GM12864 (cell line): ENCODE data around the gene SHISA2.

Experiments
- DNase-seq: peaks from one replicate; pipeline ENCODE4 v3.0.0-alpha.2; 2011; ENCODE audit warnings: low read depth
- H3K4me3 ChIP-seq: 2 replicates; pipeline ENCODE4 v1.5.1; 2011; ENCODE audit warnings: mild to moderate bottlenecking, low read depth, low read length, control low read depth
- TF ChIP-seq, protein P1 (sequence below): IDR thresholded peaks from 2 replicates; pipeline ENCODE4 v1.5.1; 2011; ENCODE audit warnings: low read depth, mild to moderate bottlenecking, moderate library complexity, low read length, control low read depth, inconsistent platforms; ENCODE audit errors: missing control alignments

SHISA2 gene

DNA sequence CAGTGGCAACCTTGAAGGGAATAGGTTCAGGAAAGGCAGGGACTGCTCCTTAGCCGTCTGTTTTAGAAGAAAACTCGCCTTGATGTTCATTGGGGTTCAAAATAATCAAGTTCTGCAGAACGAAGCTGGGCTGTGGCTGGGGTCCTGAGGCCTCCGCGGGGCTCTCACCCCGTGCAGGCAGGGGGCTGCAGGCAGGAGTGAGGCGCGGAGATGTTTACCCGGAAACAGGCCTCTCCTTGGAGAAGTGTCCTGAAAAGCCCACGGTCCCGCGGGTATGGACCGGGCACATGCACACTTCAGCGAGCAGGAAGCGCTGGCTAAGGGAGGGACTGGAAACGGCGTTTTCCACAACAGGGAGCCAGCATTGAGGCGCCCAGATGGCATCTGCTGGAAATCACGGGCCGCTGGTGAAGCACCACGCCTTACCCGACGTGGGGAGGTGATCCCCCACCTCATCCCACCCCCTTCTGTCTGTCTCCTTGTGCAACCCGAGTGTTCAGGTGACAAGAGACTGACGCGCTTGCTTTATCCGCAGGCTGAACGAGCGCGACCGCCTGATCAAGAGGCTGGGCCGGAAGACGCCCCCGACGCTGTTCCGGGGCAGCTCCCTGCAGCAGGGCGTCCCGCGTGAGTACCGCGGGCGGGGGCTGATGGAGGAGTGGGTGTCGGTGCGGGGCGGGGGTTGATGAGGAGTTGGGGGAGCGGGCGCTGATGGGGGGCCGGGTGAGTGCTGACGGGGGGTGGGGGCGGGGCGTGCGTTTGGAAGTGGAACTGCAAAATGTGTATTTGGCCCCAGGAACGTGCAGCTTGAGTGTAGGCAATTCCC, 39.6 kb downstream of the SHISA2 start:
- no peak for DNase-seq
- no peak overlapping the region for H3K4me3 ChIP-seq
- TF ChIP-seq, protein P1, sequence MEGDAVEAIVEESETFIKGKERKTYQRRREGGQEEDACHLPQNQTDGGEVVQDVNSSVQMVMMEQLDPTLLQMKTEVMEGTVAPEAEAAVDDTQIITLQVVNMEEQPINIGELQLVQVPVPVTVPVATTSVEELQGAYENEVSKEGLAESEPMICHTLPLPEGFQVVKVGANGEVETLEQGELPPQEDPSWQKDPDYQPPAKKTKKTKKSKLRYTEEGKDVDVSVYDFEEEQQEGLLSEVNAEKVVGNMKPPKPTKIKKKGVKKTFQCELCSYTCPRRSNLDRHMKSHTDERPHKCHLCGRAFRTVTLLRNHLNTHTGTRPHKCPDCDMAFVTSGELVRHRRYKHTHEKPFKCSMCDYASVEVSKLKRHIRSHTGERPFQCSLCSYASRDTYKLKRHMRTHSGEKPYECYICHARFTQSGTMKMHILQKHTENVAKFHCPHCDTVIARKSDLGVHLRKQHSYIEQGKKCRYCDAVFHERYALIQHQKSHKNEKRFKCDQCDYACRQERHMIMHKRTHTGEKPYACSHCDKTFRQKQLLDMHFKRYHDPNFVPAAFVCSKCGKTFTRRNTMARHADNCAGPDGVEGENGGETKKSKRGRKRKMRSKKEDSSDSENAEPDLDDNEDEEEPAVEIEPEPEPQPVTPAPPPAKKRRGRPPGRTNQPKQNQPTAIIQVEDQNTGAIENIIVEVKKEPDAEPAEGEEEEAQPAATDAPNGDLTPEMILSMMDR: no peak

DNA sequence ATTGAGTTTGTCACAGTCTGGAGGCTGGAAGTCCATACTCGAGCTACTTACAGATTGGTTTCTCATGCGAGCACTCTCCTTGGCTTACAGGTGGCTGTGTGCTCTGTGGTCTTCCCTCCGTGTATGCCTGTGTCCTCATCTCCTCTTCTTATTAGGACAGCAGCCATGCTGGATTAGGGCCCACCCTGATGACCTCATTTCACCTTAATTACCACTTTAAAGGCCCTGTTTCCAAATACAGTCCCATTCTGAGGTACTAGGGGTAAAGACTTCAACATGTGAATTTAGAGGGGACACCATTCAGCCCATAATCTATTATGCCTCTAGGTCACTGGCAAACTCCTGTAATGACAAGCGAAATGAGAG, 40.6 kb downstream of the SHISA2 start:
- TF ChIP-seq, protein P1: no peak
- no peak overlapping the region for H3K4me3 ChIP-seq
- DNase-seq: no peak

DNA sequence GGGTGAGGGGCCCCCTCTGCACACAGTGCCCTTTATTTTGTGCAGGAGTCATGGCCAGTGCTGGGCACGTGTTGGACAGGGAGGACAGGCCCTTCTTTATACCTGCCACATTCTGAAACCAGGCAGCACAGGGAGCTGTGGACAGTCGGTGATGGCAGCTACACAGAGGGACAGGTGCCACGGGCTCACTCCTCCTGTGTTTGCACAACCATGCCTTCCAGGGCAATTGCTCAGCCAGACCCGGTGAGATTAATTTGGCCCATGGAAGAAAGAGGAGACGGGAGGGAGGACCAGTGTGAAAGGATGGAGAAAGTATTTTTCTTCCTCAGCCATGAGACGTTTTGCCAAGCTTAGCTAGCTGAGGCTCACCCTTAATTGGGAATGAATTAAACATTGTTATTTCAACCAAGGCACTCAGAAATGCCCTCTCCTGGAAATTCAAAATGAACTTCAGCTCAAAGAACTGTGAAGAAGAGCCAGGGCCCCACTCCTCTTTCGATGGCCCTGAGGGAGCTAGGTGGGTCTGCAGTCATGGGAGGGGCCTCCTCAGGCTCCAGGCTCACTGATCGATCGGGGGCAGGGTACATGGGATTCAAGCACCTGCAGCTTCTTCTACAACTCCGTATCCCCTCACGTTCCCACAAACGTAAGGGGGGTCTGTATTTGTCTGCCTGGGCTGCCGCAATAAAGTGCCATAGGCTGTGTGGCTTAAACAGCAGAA, 41.2 kb downstream of the SHISA2 start:
- H3K4me3 ChIP-seq: no peak overlapping the region
- TF ChIP-seq, protein P1: no peak
- DNase-seq: no peak

DNA sequence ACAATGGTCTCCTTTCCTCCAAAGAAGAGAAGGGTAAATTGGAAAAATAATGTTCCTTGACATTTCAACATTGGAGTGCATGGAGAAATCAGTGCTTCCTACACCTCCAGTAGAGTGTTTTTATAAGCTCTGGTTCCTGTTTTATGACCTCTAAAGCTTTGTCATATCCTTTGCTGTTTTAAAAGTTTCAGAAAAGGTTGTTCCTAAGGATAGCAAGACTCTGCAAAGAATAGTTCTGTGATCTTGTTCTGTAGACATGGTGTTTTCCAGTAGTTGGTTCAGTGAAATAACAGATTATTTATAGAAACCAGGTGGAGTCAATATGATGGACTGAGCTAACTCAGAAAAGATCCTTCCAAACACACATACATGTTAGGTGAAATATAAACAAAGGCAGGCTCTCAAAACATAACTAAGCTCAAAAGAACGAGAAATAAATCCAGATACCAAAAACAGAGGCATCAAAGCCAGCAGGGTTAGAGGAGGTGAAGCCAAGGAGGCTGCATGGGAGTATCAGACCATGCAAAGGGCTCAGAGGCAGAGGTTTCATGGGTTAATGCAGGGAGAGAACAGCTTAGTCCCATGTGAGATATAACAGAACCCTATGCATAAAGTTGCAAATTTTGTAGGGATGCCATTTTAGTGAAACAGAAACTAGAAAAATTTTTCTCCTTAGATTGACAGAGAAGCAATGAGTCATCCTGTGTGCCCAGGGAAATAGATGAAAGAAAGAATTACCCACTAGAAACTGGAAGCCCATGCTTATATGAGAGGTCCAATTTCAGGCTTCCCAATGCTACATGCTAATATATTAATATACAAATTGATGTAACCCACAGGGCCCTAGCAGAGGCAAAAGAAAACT, 44.3 kb downstream of the SHISA2 start:
- TF ChIP-seq, protein P1: no peak
- DNase-seq: no peak
- H3K4me3 ChIP-seq: no peak overlapping the region
